ENCODE data around the gene NUP160. TPM values are rescaled to one million over a fixed set of nuclear protein-coding genes. Genes with fewer than 3 reads are reported as not detected.

The NUP160 gene, protein sequence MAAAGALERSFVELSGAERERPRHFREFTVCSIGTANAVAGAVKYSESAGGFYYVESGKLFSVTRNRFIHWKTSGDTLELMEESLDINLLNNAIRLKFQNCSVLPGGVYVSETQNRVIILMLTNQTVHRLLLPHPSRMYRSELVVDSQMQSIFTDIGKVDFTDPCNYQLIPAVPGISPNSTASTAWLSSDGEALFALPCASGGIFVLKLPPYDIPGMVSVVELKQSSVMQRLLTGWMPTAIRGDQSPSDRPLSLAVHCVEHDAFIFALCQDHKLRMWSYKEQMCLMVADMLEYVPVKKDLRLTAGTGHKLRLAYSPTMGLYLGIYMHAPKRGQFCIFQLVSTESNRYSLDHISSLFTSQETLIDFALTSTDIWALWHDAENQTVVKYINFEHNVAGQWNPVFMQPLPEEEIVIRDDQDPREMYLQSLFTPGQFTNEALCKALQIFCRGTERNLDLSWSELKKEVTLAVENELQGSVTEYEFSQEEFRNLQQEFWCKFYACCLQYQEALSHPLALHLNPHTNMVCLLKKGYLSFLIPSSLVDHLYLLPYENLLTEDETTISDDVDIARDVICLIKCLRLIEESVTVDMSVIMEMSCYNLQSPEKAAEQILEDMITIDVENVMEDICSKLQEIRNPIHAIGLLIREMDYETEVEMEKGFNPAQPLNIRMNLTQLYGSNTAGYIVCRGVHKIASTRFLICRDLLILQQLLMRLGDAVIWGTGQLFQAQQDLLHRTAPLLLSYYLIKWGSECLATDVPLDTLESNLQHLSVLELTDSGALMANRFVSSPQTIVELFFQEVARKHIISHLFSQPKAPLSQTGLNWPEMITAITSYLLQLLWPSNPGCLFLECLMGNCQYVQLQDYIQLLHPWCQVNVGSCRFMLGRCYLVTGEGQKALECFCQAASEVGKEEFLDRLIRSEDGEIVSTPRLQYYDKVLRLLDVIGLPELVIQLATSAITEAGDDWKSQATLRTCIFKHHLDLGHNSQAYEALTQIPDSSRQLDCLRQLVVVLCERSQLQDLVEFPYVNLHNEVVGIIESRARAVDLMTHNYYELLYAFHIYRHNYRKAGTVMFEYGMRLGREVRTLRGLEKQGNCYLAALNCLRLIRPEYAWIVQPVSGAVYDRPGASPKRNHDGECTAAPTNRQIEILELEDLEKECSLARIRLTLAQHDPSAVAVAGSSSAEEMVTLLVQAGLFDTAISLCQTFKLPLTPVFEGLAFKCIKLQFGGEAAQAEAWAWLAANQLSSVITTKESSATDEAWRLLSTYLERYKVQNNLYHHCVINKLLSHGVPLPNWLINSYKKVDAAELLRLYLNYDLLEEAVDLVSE (N-terminal part only)
- 27.4 to 35.0 TPM (median 33.0 TPM) in 5 replicates for total RNA-seq (2022; extraction: Qiagen RNA extraction; ENCODE audit: low read depth)

DNA sequence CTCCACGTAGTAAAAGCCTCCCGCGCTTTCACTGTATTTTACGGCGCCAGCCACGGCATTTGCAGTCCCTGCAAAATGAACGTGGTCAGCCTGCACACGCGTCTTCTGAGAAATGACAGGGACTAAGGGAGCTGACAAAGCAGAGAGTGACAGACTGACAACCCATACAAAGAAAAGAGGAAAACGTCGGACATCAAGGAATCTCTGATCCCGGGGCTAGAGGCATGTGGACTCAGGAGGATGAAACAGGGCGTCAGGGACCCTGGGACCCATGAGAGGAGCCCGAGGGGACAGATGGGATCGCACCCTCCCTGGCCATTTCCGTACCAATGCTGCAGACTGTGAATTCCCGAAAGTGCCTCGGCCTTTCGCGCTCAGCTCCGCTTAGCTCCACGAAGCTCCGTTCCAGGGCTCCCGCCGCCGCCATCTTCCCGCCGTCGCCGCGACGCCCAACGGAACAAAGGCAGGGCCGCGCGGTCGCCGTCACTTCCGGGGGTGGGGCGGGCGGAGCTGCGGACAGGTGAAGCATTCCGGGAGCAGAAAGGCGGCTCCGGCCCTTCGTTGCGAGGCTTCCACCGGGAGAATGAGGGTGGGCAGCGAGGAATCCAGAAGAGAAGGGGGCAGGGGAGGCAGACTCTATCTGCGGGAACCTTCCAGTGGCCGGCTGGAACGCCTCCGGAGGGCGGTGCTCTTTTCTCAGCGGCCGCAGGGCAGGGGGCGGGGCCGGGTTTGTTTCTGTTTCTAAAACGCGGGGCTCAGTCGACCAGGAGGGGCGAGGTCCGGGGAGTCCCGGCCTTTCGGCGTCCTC is at the start of gene NUP160:
TSS of gene NUP160 (minus strand) at position 459 of the 808 bp plus-strand sequence. CDS start at position 427, 32 bp downstream.

Other genes with a start within 250 kb of the NUP160 start
- 117 to 140 TPM (median 135 TPM) in 5 replicates for gene MTCH2, start 205.8 kb downstream of the NUP160 start, total RNA-seq (2022; extraction: Qiagen RNA extraction; ENCODE audit: low read depth)
- gene AGBL2, start 133.0 kb downstream of the NUP160 start, total RNA-seq (2022; extraction: Qiagen RNA extraction; ENCODE audit: low read depth): 1.1 to 1.7 TPM (median 1.3 TPM) in 5 replicates
- 49.9 to 59.7 TPM (median 57.4 TPM) in 5 replicates for gene FNBP4, start 81.0 kb downstream of the NUP160 start, total RNA-seq (2022; extraction: Qiagen RNA extraction; ENCODE audit: low read depth)
- 36.5 to 56.4 TPM (median 53.9 TPM) in 5 replicates for gene PTPRJ, start 132.2 kb upstream of the NUP160 start, total RNA-seq (2022; extraction: Qiagen RNA extraction; ENCODE audit: low read depth)